Right lobe of liver (tissue), 4 donors: Measurements from ENCODE around the gene MB21D2.

Experiments used
- POLR2A ChIP-seq: fragments of 450-650 bp; IDR thresholded peaks from one replicate; pipeline ENCODE4 v1.6.1; 2017; ENCODE audit warnings: antibody characterized with exemption, mild to moderate bottlenecking
- TF ChIP-seq, protein P1 (sequence below), 4 donors: fragments of 200-600 bp in 3 of 4; fragments of 450-650 bp in 1 of 4; IDR thresholded peaks; one replicate each; pipeline versions ENCODE4 v1.5.1 to v1.8.0; 2016 to 2022; ENCODE audit warnings: antibody characterized with exemption in 4 of 4, mild to moderate bottlenecking in 2 of 4
- donor health status: DM: no; HTN: no; CAD: no.
- donor health status: DM: no; HTN: no; CAD: no.
- donor health status: DM: no; HTN: yes; CAD: no.

DNA sequence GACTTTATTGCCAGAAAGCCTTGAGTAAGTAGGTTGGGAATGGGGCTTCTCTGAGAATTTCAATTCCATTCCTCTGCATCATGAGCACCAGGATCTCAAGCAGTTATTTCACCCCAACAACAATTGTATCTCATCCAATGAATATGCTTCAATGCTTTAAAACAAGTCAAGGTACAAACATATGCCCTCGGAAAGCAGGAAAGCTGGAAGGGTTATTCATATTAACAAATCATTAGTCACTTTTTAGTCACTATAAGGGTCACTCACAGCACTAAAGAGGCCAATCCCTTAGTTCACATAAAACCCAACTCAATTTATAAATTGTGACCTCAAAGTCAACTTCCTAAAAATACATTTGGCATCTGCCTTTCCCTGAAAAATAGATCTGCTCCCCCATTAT lies 16.2 kb downstream of the MB21D2 start:
- TF ChIP-seq, protein P1, sequence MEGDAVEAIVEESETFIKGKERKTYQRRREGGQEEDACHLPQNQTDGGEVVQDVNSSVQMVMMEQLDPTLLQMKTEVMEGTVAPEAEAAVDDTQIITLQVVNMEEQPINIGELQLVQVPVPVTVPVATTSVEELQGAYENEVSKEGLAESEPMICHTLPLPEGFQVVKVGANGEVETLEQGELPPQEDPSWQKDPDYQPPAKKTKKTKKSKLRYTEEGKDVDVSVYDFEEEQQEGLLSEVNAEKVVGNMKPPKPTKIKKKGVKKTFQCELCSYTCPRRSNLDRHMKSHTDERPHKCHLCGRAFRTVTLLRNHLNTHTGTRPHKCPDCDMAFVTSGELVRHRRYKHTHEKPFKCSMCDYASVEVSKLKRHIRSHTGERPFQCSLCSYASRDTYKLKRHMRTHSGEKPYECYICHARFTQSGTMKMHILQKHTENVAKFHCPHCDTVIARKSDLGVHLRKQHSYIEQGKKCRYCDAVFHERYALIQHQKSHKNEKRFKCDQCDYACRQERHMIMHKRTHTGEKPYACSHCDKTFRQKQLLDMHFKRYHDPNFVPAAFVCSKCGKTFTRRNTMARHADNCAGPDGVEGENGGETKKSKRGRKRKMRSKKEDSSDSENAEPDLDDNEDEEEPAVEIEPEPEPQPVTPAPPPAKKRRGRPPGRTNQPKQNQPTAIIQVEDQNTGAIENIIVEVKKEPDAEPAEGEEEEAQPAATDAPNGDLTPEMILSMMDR (IDR thresholded peaks at IDR 0.05) = no peak
- TF ChIP-seq POLR2A = no peak
